H9 (cell line): ENCODE results near the gene GADD45A. TPM values are rescaled to one million over a fixed set of nuclear protein-coding genes. Genes with fewer than 3 reads are reported as not detected.
"Not testable (repeated sequence)": the region's sequence is repeated elsewhere in the genome, so short reads cannot be mapped to it uniquely, and the experiment has no call there.

Source experiments
- DNase-seq: peaks from one replicate; pipeline ENCODE4 v3.0.0-alpha.2; 2017
- H2AFZ ChIP-seq: one replicate; pipeline ENCODE4 v1.6.1; 2013; ENCODE audit warnings: mild to moderate bottlenecking, low read length, control low read depth, moderate library complexity
- H2AK5ac ChIP-seq: 2 replicates; pipeline ENCODE4 v1.6.1; 2013; ENCODE audit warnings: low read length, control low read depth, mixed read lengths; ENCODE audit not compliant: insufficient read length
- H2BK120ac ChIP-seq: one replicate; pipeline ENCODE4 v1.6.1; 2013; ENCODE audit warnings: low read depth, mild to moderate bottlenecking, low read length, control low read depth, inconsistent platforms; ENCODE audit not compliant: poor library complexity, severe bottlenecking
- H2BK12ac ChIP-seq: 2 replicates; pipeline ENCODE4 v1.6.1; 2013; ENCODE audit warnings: low read length, control low read depth, mixed read lengths, low read depth; ENCODE audit not compliant: insufficient read length
- H2BK15ac ChIP-seq: 2 replicates; pipeline ENCODE4 v1.6.1; 2013; ENCODE audit warnings: low read depth, low read length, control low read depth
- H2BK20ac ChIP-seq: one replicate; pipeline ENCODE4 v1.6.1; 2013; ENCODE audit warnings: low read depth, mild to moderate bottlenecking, low read length, control low read depth, inconsistent platforms; ENCODE audit not compliant: poor library complexity, severe bottlenecking
- H2BK5ac ChIP-seq: 2 replicates; pipeline ENCODE4 v1.6.1; 2013; ENCODE audit warnings: low read length, control low read depth, mixed read lengths; ENCODE audit not compliant: insufficient read length
- H3K14ac ChIP-seq: 2 replicates; pipeline ENCODE4 v1.6.1; 2013; ENCODE audit warnings: low read length, control low read depth; ENCODE audit not compliant: insufficient read depth
- H3K18ac ChIP-seq: 2 replicates; pipeline ENCODE4 v1.6.1; 2013; ENCODE audit warnings: low read depth, mild to moderate bottlenecking, mixed read lengths, low read length, control low read depth; ENCODE audit not compliant: insufficient read length
- H3K23ac ChIP-seq: 2 replicates; pipeline ENCODE4 v1.6.1; 2013; ENCODE audit warnings: low read length, control low read depth, mixed read lengths, low read depth; ENCODE audit not compliant: insufficient read length
- H3K23me2 ChIP-seq: 2 replicates; pipeline ENCODE4 v1.6.1; 2013; ENCODE audit warnings: low read depth, mild to moderate bottlenecking, mixed read lengths, low read length, control low read depth; ENCODE audit not compliant: insufficient read length, poor library complexity, severe bottlenecking
- H3K27ac ChIP-seq: 2 replicates; pipeline ENCODE4 v1.5.1; 2013; ENCODE audit warnings: low read length, control low read depth, mixed read lengths, low read depth; ENCODE audit not compliant: insufficient read length
- H3K27me3 ChIP-seq: 2 replicates; pipeline ENCODE4 v1.6.1; 2013; ENCODE audit warnings: low read length, control low read depth, inconsistent platforms; ENCODE audit not compliant: insufficient read depth
- H3K4ac ChIP-seq: 2 replicates; pipeline ENCODE4 v1.6.1; 2013; ENCODE audit warnings: low read depth, mild to moderate bottlenecking, control low read depth, inconsistent platforms, low read length, moderate library complexity
- H3K4me1 ChIP-seq: 2 replicates; pipeline ENCODE4 v1.6.1; 2013; ENCODE audit warnings: low read length, control low read depth, inconsistent platforms; ENCODE audit not compliant: insufficient read depth
- H3K4me2 ChIP-seq: 2 replicates; pipeline ENCODE4 v1.6.1; 2013; ENCODE audit warnings: low read length, control low read depth, mixed read lengths; ENCODE audit not compliant: insufficient read length, insufficient read depth
- H3K56ac ChIP-seq: 2 replicates; pipeline ENCODE4 v1.6.1; 2013; ENCODE audit warnings: low read depth, mild to moderate bottlenecking, mixed read lengths, low read length, control low read depth; ENCODE audit not compliant: insufficient read length
- H3K79me1 ChIP-seq: 2 replicates; pipeline ENCODE4 v1.6.1; 2013; ENCODE audit warnings: low read depth, mild to moderate bottlenecking, moderate library complexity, low read length, control low read depth, inconsistent platforms; ENCODE audit not compliant: insufficient read depth, poor library complexity, severe bottlenecking
- H3K79me2 ChIP-seq: 2 replicates; pipeline ENCODE4 v1.6.1; 2013; ENCODE audit warnings: low read length, control low read depth, inconsistent platforms; ENCODE audit not compliant: insufficient read depth
- H3K9ac ChIP-seq: 2 replicates; pipeline ENCODE4 v1.6.1; 2013; ENCODE audit warnings: low read length, control low read depth, mixed read lengths; ENCODE audit not compliant: insufficient read length; ENCODE audit errors: extremely low read depth
- H3K9me3 ChIP-seq: one replicate; pipeline ENCODE4 v1.6.1; 2013; ENCODE audit warnings: low read depth, low read length, inconsistent platforms; ENCODE audit not compliant: control insufficient read depth
- H3T11ph ChIP-seq: one replicate; pipeline ENCODE4 v1.6.1; 2013; ENCODE audit warnings: mild to moderate bottlenecking, low read length, control low read depth, inconsistent platforms
- H4K20me1 ChIP-seq: one replicate; pipeline ENCODE4 v1.6.1; 2013; ENCODE audit not compliant: control insufficient read depth, insufficient read length, insufficient read depth
- H4K5ac ChIP-seq: 2 replicates; pipeline ENCODE4 v1.6.1; 2013; ENCODE audit warnings: low read depth, mild to moderate bottlenecking, mixed read lengths, low read length, control low read depth; ENCODE audit not compliant: insufficient read length
- H4K8ac ChIP-seq: replicated peaks from 2 replicates; pipeline ENCODE4 v1.6.1; 2013; ENCODE audit warnings: low read length, control low read depth, mixed read lengths, low read depth; ENCODE audit not compliant: insufficient read length
- H4K91ac ChIP-seq: 2 replicates; pipeline ENCODE4 v1.6.1; 2013; ENCODE audit warnings: low read depth, mild to moderate bottlenecking, moderate library complexity, mixed read lengths, low read length, control low read depth; ENCODE audit not compliant: insufficient read length
- H3K27ac Mint-ChIP-seq, 3 experiments: 2 replicates in 2 of 3; 3 replicates in 1 of 3; pipeline ENCODE4 v1.8.0; 2020 to 2021; ENCODE audit warnings: mixed read lengths in 3 of 3, mild to moderate bottlenecking in 1 of 3, moderate library complexity in 1 of 3
- H3K27me3 Mint-ChIP-seq: 2 replicates; pipeline ENCODE4 v1.8.0; 2021; ENCODE audit warnings: low read depth, mild to moderate bottlenecking, moderate library complexity, mixed read lengths
- H3K36me3 Mint-ChIP-seq, 3 experiments: 2 replicates in 2 of 3; 3 replicates in 1 of 3; pipeline ENCODE4 v1.8.0; 2020 to 2021; ENCODE audit warnings: low read depth in 3 of 3, mixed read lengths in 3 of 3; ENCODE audit not compliant: insufficient read depth in 1 of 3
- H3K4me1 Mint-ChIP-seq, 2 experiments: 2 replicates each; pipeline ENCODE4 v1.8.0; 2020; ENCODE audit warnings: mixed read lengths in 2 of 2
- H3K4me3 Mint-ChIP-seq, 2 experiments: 2 replicates in 1 of 2; 3 replicates in 1 of 2; pipeline ENCODE4 v1.8.0; 2020 to 2021; ENCODE audit warnings: mild to moderate bottlenecking in 2 of 2, mixed read lengths in 2 of 2, moderate library complexity in 1 of 2
- H3K9me3 Mint-ChIP-seq, 2 experiments: 2 replicates in 1 of 2; 3 replicates in 1 of 2; pipeline ENCODE4 v1.8.0; 2020; ENCODE audit warnings: mild to moderate bottlenecking in 2 of 2, mixed read lengths in 2 of 2, moderate library complexity in 1 of 2
- CTCF ChIP-seq: fragments of 200-600 bp; sonication (generic); conservative IDR thresholded peaks from 3 replicates; pipeline ENCODE4 v1.8.0; 2021; ENCODE audit warnings: antibody characterized with exemption, mild to moderate bottlenecking
- WGBS: extraction: QIAGEN DNeasy Blood & Tissue Kit; methylation state at CpG from one replicate; pipeline ENCODE4 v1.1.7; 2013; ENCODE audit warnings: missing lambda C conversion rate, low lambda C conversion rate, mixed read lengths; ENCODE audit not compliant: insufficient read length; ENCODE audit errors: extremely low coverage; 5-methylcytosine and 5-hydroxymethylcytosine counted together
- total RNA-seq: library from RNA; stranded (reverse); gene quantifications from 2 replicates; pipeline ENCODE4 v1.2.1, GENCODE V29; 2021

GADD45A gene
- total RNA-seq, 1 experiment from 2014 or later = 22.8 TPM

GRCh38 chr1:67655581-67655980 lies 29.4 kb upstream of the GADD45A start:
- no peak overlapping the region for H3K14ac ChIP-seq
- H3K27ac Mint-ChIP-seq = peak overlapping the region in 1 of 3 experiments; percentile 0; a peak in 1 of 7 replicates

GRCh38 chr1:67657152-67657551 lies 27.8 kb upstream of the GADD45A start:
- not testable (repeated sequence) for H2BK15ac ChIP-seq, H3K27me3 ChIP-seq, H3K4me1 ChIP-seq, H3K9me3 Mint-ChIP-seq, H3K14ac ChIP-seq, H4K5ac ChIP-seq, H3K18ac ChIP-seq, H3K79me2 ChIP-seq, H2BK12ac ChIP-seq, H3K27ac ChIP-seq, H3K79me1 ChIP-seq, H3K4me3 Mint-ChIP-seq, H2AFZ ChIP-seq, H2BK20ac ChIP-seq, H3K27ac Mint-ChIP-seq, H3K27me3 Mint-ChIP-seq, H3K23me2 ChIP-seq, H3K4me2 ChIP-seq, H3K23ac ChIP-seq, H4K20me1 ChIP-seq, H3K9ac ChIP-seq, DNase-seq, H2BK5ac ChIP-seq, H3K36me3 Mint-ChIP-seq, H4K91ac ChIP-seq, H2AK5ac ChIP-seq, H2BK120ac ChIP-seq, H3K56ac ChIP-seq, H3T11ph ChIP-seq, H3K9me3 ChIP-seq, H3K4ac ChIP-seq, H4K8ac ChIP-seq
- WGBS = no CpG with 5 or more reads among the region's 1 CpG
- H3K4me1 Mint-ChIP-seq = peaks cover 13 to 14% of the 10 kb centered on the region in 2 experiments

More at GRCh38 chr1:67655581-67655980, 29.4 kb upstream of the GADD45A start:
- no CpG with 5 or more reads among the region's 2 CpGs for WGBS
- no peak overlapping the region for H3K27ac ChIP-seq
- H4K20me1 ChIP-seq = no peaks in the 10 kb centered on the region
- no peak overlapping the region for H4K91ac ChIP-seq
- no peak overlapping the region for H3K23ac ChIP-seq
- H3K36me3 Mint-ChIP-seq = no peaks in the 10 kb centered on the region
- no peaks in the 10 kb centered on the region for H3K79me2 ChIP-seq
- no peak overlapping the region for H3K4me3 Mint-ChIP-seq
- H3K4ac ChIP-seq = no peak overlapping the region
- H3K4me2 ChIP-seq = no peak overlapping the region
- H2AFZ ChIP-seq = peak overlapping the region; percentile 32
- no peak for DNase-seq
- H2BK20ac ChIP-seq = no peak overlapping the region
- no peak overlapping the region for H3K56ac ChIP-seq
- H3K9ac ChIP-seq = no peak overlapping the region
- no peak overlapping the region for H3T11ph ChIP-seq
- H3K27me3 ChIP-seq = no peaks in the 10 kb centered on the region
- no peak overlapping the region for H2AK5ac ChIP-seq
- TF ChIP-seq CTCF = no peak
- no peaks in the 10 kb centered on the region for H3K23me2 ChIP-seq
- H3K4me1 Mint-ChIP-seq = peaks cover 13 to 14% of the 10 kb centered on the region in 2 experiments
- H3K9me3 ChIP-seq = no peaks in the 10 kb centered on the region
- H2BK15ac ChIP-seq = no peak overlapping the region
- H3K18ac ChIP-seq = no peak overlapping the region
- H2BK12ac ChIP-seq = no peak overlapping the region
- H4K5ac ChIP-seq = no peak overlapping the region
- H2BK120ac ChIP-seq = peak overlapping the region; percentile 36
- peaks cover 0 to 2% of the 10 kb centered on the region in 2 experiments; a peak in 1 of 5 replicates for H3K9me3 Mint-ChIP-seq
- H3K27me3 Mint-ChIP-seq = no peaks in the 10 kb centered on the region
- H3K79me1 ChIP-seq = no peaks in the 10 kb centered on the region
- no peaks in the 10 kb centered on the region; the same call in 1 of the 2 replicates for H3K4me1 ChIP-seq
- no peak overlapping the region for H4K8ac ChIP-seq
- H2BK5ac ChIP-seq = no peak overlapping the region
